HG02970 (cell line): ENCODE measurements around the gene USP6NL.
A peak's percentile ranks its signal among the peaks of the same experiment; 100 is the strongest.
"Not testable (repeated sequence)": the region's sequence is repeated elsewhere in the genome, so short reads cannot be mapped to it uniquely, and the experiment has no call there.

ENCODE experiments used
- ATAC-seq: cut with Tn5 transposase; IDR thresholded peaks from one replicate; pipeline ENCODE4 v1.9.1; 2021; ENCODE audit warnings: mild to moderate bottlenecking, moderate library complexity, moderate number of reproducible peaks; ENCODE audit not compliant: unreplicated experiment, low FRiP score

Gene USP6NL

DNA sequence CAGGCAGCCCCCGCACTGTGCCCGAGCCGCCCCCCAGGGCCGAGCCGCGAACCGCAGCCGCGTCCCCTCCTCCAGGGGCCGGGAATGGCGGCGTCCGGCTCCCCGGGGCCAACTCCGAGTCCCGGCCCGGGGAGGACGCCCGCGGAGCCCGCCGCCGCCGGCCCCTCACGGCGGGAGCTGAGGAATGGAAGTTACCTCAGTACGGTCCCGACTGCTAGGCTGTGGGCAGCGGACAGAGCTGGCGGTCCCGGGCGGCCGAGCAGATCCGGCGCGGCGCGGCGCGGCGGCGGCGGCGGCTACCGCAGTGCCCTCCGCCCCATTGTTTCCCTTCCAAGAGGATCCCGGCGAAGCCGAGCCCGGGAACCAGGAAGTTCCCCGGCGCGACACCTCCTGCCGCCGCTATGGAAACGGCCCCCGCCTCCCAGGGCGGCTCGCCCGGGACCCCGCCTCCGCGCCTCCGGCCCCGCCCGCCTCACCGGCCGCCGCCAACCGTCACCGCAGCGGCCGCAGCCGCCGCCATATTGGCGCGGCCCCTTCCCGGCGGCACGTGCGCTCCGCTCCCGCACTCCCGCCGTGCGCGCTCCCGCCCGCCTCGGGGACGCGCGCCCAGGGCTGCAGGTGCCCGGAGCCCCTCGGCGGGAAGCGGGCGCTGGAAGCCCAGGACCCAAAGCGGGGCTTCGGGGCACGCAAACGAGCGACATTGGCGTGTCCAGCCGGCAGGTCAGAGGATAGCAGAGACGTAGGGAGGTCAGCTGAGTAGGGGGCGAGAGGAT, at the start of gene USP6NL:
Gene USP6NL, minus strand, starts transcription at position 403 of the 773 bp plus-strand sequence. CDS start 14,016 bp downstream, outside the sequence.
- ATAC-seq: peak; percentile 68

DNA sequence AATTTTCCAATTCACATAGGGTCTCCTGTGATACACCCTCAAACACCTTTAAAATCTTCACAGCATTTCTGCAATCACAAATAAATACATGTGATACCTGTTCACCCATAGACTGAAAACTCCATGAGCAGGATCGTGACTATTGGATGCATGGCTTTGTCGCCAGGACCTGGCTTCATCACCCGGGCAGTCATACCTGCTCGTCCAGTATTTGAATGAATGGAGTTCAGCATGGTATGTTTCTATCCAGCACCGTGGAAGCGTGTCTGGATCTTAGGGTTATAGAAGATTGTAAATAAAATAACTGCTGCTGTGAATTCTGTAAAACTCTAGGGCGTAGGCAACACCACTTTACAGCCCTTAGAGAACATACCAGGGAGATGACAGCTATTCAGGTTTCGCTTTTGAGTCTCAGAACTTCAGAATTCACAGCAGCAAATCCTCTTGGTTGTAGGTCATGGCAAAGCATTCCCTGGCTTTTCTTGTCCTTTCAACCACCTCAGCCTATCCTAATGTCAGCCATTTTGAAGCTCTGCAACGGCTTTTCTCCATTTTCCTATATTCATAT, 47.4 kb upstream of the USP6NL start:
- no peak for ATAC-seq

DNA sequence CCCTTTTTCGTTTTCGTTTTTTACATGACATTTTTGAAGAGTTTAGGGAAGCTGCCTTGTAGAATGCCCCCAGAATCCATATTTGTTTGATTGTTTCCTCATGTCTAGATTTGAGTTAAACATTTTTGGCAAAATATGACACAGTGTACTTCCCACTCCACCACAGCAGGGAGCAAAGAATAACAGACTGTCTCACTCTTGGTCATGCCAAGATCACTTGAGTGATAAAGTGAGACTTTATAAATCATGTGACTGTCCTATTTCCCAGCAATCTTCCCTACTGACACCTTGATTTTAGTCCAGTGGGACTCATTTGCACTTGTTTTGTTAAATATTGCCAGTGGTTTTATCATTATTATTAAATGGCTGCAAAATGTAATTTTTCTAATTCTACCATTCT, 44.4 kb upstream of the USP6NL start:
- no peak for ATAC-seq

DNA sequence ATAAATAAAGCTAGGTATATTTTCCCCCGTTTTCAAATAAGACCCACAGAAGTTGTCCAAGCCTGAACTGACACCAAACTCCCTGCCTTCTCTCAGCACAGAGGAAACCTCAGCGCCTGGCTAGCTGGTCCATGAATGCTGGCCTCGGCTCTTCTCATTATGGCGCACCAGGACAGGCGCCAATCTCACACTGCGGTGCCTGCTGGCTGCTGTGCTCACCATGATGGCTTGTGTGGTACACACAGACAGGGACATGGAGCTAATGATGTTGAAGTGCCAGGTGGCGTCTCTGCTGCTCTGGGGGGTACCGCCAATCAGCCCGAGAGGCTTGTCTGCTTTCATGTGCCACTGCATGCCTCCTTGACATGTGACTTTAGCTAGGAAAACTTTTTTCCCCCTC, 43.2 kb upstream of the USP6NL start:
- ATAC-seq: no peak

DNA sequence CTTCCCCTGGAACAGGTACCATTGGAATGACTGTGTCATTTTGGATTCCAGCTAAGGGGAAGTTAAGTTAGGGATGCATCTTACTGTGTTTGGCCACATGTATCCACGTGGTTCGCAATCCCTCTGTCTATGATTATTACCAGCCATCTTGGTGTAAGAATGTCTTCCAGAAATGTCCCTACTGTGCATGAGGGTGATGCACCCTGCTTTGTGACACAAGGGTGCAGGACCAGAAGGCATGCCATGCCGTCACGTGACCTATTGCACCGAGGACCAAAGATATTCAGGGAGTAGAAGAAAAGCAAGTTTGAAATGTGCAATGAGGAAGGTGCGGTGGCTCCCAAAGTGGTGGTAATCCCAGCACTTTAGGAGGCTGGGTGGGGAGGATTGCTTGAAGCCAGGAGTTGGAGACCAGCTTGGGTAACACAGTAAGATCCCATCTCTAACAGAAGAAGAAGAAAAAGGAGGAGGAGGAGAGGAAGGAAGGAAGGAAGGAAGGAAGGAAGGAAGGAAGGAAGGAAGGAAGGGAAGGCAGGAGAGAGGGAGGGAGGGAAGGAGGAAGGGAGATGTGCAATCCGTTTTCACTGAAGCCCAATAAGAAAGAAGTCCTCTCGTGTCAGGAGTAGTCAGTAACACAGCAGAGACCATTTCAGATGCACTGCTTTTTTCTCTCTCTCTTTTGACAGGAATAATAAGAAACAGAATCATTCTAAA, 42.5 kb upstream of the USP6NL start:
- ATAC-seq: no peak

DNA sequence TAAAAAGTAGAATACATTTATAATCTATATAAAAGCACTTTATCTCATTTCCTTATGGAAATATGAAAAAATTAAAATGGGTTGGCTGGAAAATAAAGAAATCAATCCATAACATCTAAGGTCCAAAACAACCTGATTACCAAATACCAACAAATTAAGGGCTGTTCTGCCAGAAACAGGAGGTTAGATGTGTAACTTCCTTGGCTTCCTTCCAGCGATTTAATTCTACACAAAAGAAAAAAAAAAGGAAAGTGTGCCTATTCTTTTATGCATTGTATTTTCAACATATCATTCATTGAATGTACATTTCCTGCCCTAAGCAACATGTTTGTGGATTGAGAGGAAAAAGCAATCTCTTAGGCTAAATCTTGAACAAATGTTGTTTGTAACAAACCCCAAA, 36.2 kb upstream of the USP6NL start:
- no peak for ATAC-seq

DNA sequence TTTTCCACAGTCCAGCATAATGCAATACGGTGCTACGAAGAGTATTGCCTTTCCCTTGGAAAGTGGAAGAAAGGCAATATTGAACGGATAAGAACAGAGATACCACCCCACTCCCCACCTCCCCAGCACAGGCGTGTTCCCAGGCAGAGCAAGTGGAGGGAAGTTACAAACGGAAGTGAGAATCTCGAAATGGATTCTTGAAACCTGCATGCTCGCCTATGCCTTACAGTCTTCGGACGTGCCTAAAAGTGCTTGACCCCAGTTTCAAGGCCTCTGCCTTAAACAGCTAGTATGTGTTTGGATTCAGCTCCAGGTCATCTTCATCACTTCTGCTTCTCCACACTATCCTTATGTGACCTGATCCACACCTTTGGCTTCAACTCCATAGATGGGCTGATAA, 35.0 kb upstream of the USP6NL start:
- ATAC-seq: no peak

DNA sequence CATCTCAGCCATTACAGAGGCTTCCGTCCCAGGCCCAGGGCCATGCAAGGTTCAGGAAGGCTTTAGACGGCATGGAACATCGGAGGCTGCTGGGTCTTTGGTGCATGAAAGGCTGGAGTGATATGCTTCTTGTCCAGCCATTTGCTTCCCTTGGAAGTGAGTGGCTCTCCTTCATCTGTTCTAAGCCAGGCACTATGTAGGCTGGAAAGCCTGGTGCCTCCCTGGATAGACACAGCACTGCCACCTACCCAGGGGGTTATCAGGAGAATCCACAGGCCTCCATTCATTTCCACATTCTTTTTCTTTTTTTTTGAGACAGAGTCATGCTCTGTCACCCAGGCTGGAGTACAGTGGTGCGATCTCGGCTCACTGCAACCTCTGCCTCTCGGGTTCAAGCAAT, 31.6 kb upstream of the USP6NL start:
- ATAC-seq: no peak

DNA sequence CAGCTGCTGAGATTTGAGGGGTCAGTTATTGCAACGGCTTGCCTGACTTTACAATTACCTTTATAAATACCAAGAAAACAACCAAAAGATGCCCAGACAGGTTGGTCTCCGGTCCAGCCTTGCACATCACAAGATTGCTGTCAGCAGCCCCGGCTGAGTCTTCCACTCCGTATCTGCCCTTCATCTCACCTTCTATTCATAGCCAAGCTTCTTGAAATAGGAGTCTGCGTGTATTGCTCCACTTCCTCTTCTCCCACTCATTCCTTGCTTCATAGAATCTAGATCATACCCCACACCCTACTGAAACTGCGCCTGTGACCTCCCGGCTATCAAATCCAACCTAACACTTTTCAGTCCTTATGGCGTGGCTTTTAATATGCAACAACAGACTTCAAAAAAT, 31.1 kb upstream of the USP6NL start:
- no peak for ATAC-seq

DNA sequence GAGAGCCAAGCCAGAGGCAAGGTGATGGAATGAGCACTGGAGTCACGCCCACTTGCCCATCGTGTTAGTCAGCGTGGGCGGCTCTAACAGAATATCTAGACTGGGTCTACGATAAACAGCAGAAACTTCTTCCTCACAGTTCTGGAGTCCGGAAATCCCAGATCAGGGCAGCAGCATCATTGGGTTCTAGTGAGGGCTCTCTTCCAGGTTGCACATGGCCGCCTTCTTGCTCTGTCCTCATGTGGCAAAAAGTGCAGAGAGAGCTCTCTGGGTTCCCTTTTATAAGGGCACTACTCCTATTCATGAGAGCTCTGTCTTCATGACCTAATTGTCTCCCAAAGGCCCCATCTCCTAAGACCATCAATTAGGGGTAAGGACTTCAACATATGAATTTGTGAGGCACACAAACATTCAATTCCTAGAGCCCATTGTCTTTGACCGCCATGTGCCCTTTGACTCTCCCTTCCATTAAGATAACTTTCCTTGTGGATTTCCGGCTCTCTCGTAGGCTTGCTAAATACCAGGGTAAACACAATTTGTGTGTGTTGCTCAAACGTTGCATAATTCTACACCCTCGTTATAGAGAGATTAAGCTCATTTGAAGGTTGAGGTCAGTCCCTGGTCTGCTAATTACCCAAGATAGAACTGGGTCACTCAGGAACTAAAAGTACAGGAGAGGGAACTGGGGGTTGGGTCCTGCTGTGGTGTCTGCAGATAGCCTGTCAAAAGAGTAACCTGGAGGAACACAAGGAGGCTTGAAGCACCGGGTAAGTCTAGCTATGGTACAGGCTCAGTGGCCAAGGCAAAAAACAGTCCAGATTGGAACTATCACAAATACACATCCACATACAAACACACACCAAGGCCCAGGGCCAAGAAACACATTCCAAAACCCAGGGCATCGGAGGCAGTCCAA, 28.7 kb upstream of the USP6NL start:
- no peak for ATAC-seq

DNA sequence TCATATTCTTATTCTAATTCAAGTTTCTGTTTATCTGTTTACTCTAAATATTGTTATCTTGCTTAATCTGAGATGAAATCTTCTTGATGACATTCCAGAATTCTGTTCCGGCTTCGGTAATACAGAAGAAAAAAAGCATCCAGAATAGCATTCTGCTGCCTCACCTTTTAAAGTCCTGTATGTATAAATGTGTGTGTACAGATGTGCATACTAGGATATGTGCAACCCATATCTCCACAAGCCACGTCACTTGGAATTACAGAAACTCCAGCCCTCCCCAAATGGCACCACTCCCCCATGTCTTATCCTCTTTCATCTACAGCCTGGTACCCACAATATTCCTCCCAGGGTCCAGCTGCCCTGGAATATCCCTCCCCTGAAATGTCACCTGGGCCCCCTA, 27.9 kb upstream of the USP6NL start:
- ATAC-seq: no peak

DNA sequence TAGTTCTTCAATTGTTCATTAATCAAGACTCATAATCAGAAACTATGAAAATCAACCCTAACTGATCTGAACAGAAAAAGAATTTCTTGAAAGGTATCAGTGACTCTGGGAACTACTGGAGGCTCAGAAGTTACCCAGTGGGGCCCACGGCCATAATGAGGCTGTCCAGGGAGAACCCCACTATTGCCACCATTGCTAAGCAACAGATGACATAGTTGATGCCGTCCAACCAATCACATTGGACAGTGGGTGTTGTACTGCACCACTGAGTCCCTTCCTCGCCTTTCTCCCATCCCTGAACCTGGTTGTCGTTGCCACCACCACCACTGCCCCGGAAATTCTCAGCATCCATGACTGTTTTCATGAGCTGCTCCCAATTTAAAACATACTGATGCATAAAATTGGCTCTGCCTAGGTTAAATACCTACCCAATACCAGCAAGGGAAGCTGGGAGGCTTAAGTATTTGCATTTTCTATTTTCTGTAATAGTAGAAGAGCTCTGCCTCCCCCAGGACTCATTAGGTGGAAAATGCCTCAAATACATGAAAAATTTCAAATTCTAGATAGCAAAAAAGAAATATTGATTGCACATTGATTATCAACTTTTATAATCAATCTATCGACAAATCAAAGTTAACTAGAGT, 26.7 kb upstream of the USP6NL start:
- no peak for ATAC-seq

DNA sequence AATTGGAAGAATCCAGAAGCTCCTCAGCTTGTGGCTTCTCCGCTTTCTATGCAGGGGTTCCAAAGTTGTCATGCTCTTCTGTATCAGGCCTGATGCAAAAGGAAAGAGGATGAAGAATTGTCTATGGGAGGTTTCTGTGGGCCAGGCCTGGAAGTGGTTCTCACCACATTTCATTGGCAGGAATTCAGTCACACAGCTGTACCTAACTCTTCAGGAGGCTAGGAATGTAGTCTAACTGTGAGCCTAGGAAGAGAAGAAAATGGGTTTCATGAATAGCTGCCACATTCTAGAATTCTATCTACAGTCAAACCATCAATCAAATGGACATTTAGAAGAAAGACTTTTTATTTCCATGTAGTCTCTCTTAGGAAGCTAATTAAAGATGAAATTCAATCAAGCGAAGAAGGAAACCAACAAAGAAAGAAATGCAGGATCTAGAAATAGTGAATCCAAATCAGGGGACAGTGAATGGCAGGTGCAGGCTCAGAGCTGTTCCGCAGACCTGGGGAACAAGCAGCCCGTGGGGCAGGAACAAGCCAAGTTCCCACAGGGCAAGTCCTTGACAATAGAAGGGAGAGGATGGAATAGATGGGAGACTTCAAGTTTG, 25.4 kb upstream of the USP6NL start:
- no peak for ATAC-seq

DNA sequence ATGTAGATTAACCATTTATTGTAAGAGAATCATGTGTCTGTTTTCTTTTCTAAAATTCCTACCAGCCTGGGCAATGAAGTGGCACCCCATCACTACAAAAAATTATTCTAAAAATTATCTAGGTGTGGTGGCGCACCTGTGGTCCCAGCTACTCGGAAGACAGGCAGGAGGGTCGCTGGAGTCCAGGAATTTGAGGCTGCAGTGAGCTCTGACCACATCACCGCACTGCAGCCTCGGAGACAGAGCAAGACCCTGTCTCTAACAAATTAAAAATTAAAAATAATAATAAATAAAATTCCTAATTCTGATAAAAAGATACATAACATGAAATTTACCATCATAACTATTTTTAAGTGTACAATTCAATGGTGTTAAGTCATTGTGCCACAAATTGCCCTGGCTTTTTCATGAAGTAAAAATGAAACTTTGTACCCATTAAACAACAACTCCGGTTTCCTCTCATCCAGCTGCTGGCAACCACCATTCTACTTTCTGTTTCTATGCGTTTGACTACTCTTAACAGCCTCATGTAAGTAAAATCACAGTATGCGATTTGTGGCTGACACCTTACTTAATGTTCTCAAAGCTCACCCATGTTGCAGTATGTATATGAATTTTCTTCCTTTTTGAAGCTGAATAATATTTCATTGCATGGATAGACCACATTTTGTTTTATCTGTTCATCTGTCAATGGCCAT, 20.6 kb upstream of the USP6NL start:
- ATAC-seq: peak; percentile 85

DNA sequence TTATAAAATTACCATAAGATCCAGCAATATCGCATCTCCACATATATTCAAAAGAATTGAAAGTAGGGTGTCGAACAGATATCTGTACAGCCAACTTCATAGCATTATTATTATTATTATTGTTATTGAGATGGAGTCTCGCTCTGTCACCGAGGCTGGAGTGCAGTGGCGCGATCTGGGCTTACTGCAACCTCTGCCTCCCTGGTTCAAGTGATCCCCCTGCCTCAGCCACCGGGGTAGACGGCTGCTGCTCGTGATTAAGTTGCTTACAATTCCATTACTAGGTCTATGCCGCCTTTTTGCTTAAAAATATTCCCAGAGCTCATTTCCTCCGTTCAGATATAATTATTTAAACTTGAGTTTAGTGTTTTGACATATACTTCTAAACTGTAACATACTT, 19.8 kb upstream of the USP6NL start:
- ATAC-seq: no peak

DNA sequence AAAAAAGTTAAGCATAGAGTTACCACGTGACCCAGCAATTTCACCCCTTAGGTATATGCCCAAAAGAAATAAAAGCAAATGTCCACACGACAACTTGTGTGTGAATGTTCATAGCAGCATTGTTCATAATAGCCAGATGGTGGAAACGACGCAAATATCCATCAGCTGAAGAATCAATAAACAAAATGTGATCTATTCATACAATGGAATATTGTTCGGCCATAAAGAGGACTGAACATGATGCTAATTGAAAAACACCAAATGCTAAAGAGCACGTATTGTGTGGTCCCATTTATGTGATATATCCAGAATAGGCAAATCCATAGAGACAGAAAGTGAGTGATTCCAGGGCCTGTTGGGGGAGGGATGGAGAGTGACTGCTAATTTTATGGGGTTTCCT, 18.3 kb upstream of the USP6NL start:
- no peak for ATAC-seq

DNA sequence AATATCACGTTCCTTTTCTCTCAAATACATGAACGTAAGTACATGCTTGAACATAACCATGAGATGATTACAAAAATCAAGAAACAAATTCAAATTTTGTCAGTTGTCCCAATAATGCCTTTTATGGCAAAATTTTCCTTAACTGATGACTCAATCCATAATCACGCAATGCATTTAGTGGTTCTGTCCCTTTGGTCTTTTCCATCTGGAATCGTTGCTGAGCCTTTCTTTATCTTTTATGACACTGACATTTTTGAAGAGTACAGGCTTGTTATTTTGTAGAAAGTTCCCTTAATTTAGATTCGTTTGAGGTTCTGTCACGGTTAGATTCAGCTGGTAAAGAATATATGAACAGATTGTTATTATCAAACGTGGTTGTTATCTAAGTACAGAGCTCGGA, 16.5 kb upstream of the USP6NL start:
- not testable (repeated sequence) for ATAC-seq

DNA sequence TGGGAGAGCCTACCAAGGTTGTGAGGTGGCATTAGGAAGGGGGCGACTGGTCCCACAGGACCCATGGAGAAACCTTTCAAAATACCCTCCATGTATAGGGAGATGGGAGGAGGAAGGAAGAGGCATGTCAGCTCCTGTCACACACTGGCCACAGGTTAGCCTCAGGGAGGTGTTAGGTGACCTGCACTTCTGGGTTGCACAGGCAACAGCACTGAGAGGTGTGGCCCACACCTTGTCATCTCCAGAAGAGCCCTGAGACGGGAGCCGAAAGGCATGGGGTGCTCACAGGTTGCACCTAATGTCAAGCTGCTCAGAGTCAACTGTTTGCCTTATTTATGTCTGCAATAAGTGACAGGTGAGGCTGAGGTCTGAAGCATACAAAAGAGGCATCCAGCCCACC, 14.6 kb upstream of the USP6NL start:
- ATAC-seq: no peak

DNA sequence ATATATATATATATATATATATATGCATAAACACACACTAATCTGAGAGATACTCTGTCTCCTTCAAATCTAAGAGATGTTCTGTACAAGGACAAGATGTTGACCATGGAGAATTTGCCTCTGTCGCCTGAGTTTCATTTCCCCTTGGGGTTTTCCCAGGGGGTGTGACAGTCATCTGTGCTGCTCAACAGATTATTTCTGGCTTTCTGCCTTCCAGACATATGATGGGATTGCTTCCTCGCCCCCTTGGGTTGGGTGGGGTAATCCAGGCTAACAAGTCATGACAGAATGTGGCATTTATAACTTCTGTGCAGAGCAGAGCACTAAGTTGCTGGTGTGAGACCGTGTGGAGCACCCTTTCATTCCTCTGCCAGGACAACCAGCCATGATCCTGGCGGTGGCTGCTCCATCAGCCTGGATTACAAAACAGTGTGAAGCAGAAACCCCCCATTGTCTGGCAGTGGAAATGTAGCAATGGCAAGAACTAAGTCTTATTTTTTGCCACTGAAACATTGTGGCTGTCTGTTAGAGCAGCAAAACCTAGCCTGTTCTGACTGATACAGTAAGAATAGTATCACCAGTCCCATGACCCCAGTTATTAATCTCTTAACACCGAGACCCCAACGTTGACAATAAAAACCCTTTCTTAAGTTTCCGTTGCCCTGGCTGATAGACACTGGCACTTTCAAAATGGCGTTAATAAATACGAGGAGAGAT, 13.7 kb upstream of the USP6NL start:
- ATAC-seq: no peak
